Vagina (tissue), 2 donors: Measurements from ENCODE around the gene ZNF30. TPM values are rescaled to one million over a fixed set of nuclear protein-coding genes. Genes with fewer than 3 reads are reported as not detected.
"Not testable (repeated sequence)": the region's sequence is repeated elsewhere in the genome, so short reads cannot be mapped to it uniquely, and the experiment has no call there.

Experiments used
- DNase-seq, 2 donors: peaks; one replicate each; pipeline ENCODE4 v3.0.0-alpha.2; 2017; ENCODE audit errors: extremely low spot score in 2 of 2
- H3K27ac ChIP-seq: fragments of 200-600 bp; sonication (generic); one replicate; pipeline ENCODE4 v1.5.1; 2019
- H3K27me3 ChIP-seq: fragments of 200-600 bp; sonication (generic); one replicate; pipeline ENCODE4 v1.5.1; 2019
- H3K36me3 ChIP-seq, 2 donors: fragments of 200-600 bp; sonication (generic); one replicate each; pipeline ENCODE4 v1.5.1; 2017 to 2019
- H3K4me1 ChIP-seq: fragments of 200-600 bp; sonication (generic); one replicate; pipeline ENCODE4 v1.5.1; 2019
- H3K4me3 ChIP-seq, 2 donors: fragments of 200-600 bp; sonication (generic); 1 replicate in 1 of 2; 2 replicates in 1 of 2; pipeline ENCODE4 v1.5.1; 2016 to 2019
- H3K9me3 ChIP-seq: fragments of 200-600 bp; sonication (generic); one replicate; pipeline ENCODE4 v1.5.1; 2019
- CTCF ChIP-seq, 3 experiments: fragments of 450-650 bp in 2 of 3; fragments of 200-600 bp in 1 of 3; sonication (generic) in 1 of 3; IDR thresholded peaks; one replicate each; pipeline ENCODE4 v1.5.1; 2017 to 2019; ENCODE audit warnings: antibody characterized with exemption in 3 of 3, mild to moderate bottlenecking in 2 of 3, moderate library complexity in 2 of 3
- POLR2A ChIP-seq, 2 donors: fragments of 450-650 bp; IDR thresholded peaks; one replicate each; pipeline ENCODE4 v1.6.1; 2017; ENCODE audit warnings: antibody characterized with exemption in 2 of 2, mild to moderate bottlenecking in 2 of 2, moderate library complexity in 2 of 2
- POLR2AphosphoS5 ChIP-seq, 2 donors: sonication (generic); formaldehyde crosslinking; IDR thresholded peaks; one replicate each; pipeline ENCODE4 v1.9.0; 2017; ENCODE audit warnings: antibody characterized with exemption in 2 of 2, mild to moderate bottlenecking in 2 of 2, low read depth in 1 of 2; ENCODE audit not compliant: insufficient read depth in 1 of 2
- intact Hi-C: fragments of 100-400 bp; cut with DNase I; formaldehyde crosslinking; loops from one replicate; pipeline ENCODE4 v1.15.1; 2023
- total RNA-seq: library from RNA; depleted of rRNA; stranded (reverse); fragments of >200 nt; gene quantifications from one replicate; pipeline ENCODE4 v1.2.3, GENCODE V29; 2016

Gene ZNF30
- total RNA-seq, 1 donor from 2014 or later, result 2.5 TPM

- Histone ChIP-seq H3K27ac (no peak overlapping the region), H3K36me3 (no peaks in the 10 kb centered on the region), H3K4me3 (no peak overlapping the region), H3K9me3 (no peaks in the 10 kb centered on the region), H3K27me3 (peaks cover 8% of the 10 kb centered on the region), H3K4me1 (peaks cover 7% of the 10 kb centered on the region)
- intact Hi-C loops, result no loop called here
- DNase-seq, result no peak
- no peak for TF ChIP-seq CTCF (IDR thresholded peaks at IDR 0.05)
- TF ChIP-seq POLR2A (IDR thresholded peaks at IDR 0.05), result no peak
- no peak for TF ChIP-seq POLR2AphosphoS5 (IDR thresholded peaks at IDR 0.05; ENCODE audit: insufficient read depth in 1 of 2, low read depth in 1 of 2)
Measured at GRCh38 chr19:34900245-34900644, 26.5 kb upstream of the ZNF30 start.

GRCh38 chr19:34904664-34905527 is 21.8 kb upstream of the ZNF30 start:
- Histone ChIP-seq H3K36me3 (no peaks in the 10 kb centered on the region), H3K27ac (no peak overlapping the region), H3K4me1 (peaks cover 8% of the 10 kb centered on the region), H3K4me3 (no peak overlapping the region), H3K9me3 (no peaks in the 10 kb centered on the region), H3K27me3 (peaks cover 8% of the 10 kb centered on the region)
- TF ChIP-seq POLR2A (IDR thresholded peaks at IDR 0.05), result no peak
- no peak for TF ChIP-seq CTCF (IDR thresholded peaks at IDR 0.05)
- no peak for TF ChIP-seq POLR2AphosphoS5 (IDR thresholded peaks at IDR 0.05; ENCODE audit: insufficient read depth in 1 of 2, low read depth in 1 of 2)
- intact Hi-C loops, result no loop called here
- DNase-seq, result no peak

- DNase-seq, result no peak
- H3K27me3 ChIP-seq, result no peaks in the 10 kb centered on the region
- TF ChIP-seq POLR2AphosphoS5 (IDR thresholded peaks at IDR 0.05; ENCODE audit: insufficient read depth in 1 of 2, low read depth in 1 of 2) (no peak), POLR2A (IDR thresholded peaks at IDR 0.05) (no peak), CTCF (IDR thresholded peaks at IDR 0.05) (no peak)
- no peak overlapping the region for H3K4me3 ChIP-seq
- H3K36me3 ChIP-seq, result no peaks in the 10 kb centered on the region
- H3K9me3 ChIP-seq, result no peaks in the 10 kb centered on the region
- H3K27ac ChIP-seq, result no peak overlapping the region
- H3K4me1 ChIP-seq, result no peaks in the 10 kb centered on the region
- intact Hi-C loops, result no loop called here
Measured at GRCh38 chr19:34910770-34911169, 15.9 kb upstream of the ZNF30 start.

GRCh38 chr19:34917144-34917543 is 9.6 kb upstream of the ZNF30 start:
- DNase-seq, H3K4me1 ChIP-seq, H3K9me3 ChIP-seq, H3K4me3 ChIP-seq, H3K36me3 ChIP-seq, H3K27me3 ChIP-seq, intact Hi-C loops, H3K27ac ChIP-seq: not testable (repeated sequence)

GRCh38 chr19:34918190-34918589 is 8.5 kb upstream of the ZNF30 start:
- Histone ChIP-seq H3K27ac (no peak overlapping the region), H3K36me3 (no peaks in the 10 kb centered on the region), H3K4me3 (no peak overlapping the region), H3K9me3 (peaks cover 4% of the 10 kb centered on the region), H3K4me1 (no peaks in the 10 kb centered on the region), H3K27me3 (no peaks in the 10 kb centered on the region)
- no peak for DNase-seq
- TF ChIP-seq POLR2A (IDR thresholded peaks at IDR 0.05) (no peak), POLR2AphosphoS5 (IDR thresholded peaks at IDR 0.05; ENCODE audit: insufficient read depth in 1 of 2, low read depth in 1 of 2) (no peak), CTCF (IDR thresholded peaks at IDR 0.05) (no peak)
- intact Hi-C loops, result no loop called here

- H3K27ac ChIP-seq, H3K4me1 ChIP-seq, H3K27me3 ChIP-seq, DNase-seq, H3K4me3 ChIP-seq, H3K9me3 ChIP-seq, H3K36me3 ChIP-seq, intact Hi-C loops: not testable (repeated sequence)
Measured at GRCh38 chr19:34920090-34920786, 6.5 kb upstream of the ZNF30 start.
